GM23338 (cell line): ENCODE results near the gene PLEKHG4. TPM values are rescaled to one million over a fixed set of nuclear protein-coding genes. Genes with fewer than 3 reads are reported as not detected.

Experiments
- ATAC-seq: fragments of 200-7000 bp; cut with Tn5 transposase; 3 replicates; pipeline ENCODE4 v1.9.1; 2020
- DNase-seq: peaks from one replicate; pipeline ENCODE4 v3.0.0-alpha.2; 2015; ENCODE audit warnings: low spot score
- H2AFZ ChIP-seq: fragments of 200-600 bp; sonication (generic); 2 replicates; pipeline ENCODE4 v1.8.0; 2016; ENCODE audit warnings: antibody characterized with exemption, mild to moderate bottlenecking, moderate library complexity
- H3F3A ChIP-seq: fragments of 200-600 bp; sonication (generic); replicated peaks from 2 replicates; pipeline ENCODE4 v1.8.0; 2017; ENCODE audit warnings: antibody characterized with exemption, mixed run types, low read depth
- H3K27ac ChIP-seq: fragments of 200-600 bp; sonication (generic); 2 replicates; pipeline ENCODE4 v1.6.1; 2016; ENCODE audit warnings: low read depth
- H3K27me3 ChIP-seq: fragments of 200-600 bp; sonication (generic); 2 replicates; pipeline ENCODE4 v1.8.0; 2016; ENCODE audit warnings: mild to moderate bottlenecking, mixed run types, moderate library complexity; ENCODE audit not compliant: insufficient read depth
- H3K36me3 ChIP-seq: fragments of 200-600 bp; sonication (generic); 2 replicates; pipeline ENCODE4 v1.8.0; 2016; ENCODE audit warnings: mild to moderate bottlenecking; ENCODE audit not compliant: insufficient read depth
- H3K4me1 ChIP-seq: fragments of 200-600 bp; sonication (generic); 2 replicates; pipeline ENCODE4 v1.8.0; 2016; ENCODE audit warnings: mild to moderate bottlenecking, moderate library complexity; ENCODE audit not compliant: insufficient read depth
- H3K4me2 ChIP-seq: fragments of 200-600 bp; sonication (generic); 2 replicates; pipeline ENCODE4 v1.7.1; 2017; ENCODE audit warnings: mixed run types
- H3K4me3 ChIP-seq: fragments of 200-600 bp; sonication (generic); 2 replicates; pipeline ENCODE4 v1.6.1; 2016; ENCODE audit warnings: mixed run types
- H3K79me2 ChIP-seq: fragments of 200-600 bp; sonication (generic); replicated peaks from 2 replicates; pipeline ENCODE4 v1.8.0; 2017; ENCODE audit warnings: mild to moderate bottlenecking; ENCODE audit not compliant: insufficient read depth
- H3K9me2 ChIP-seq: fragments of 200-600 bp; sonication (generic); 2 replicates; pipeline ENCODE4 v1.8.0; 2017; ENCODE audit not compliant: insufficient read depth
- H4K20me1 ChIP-seq: fragments of 200-600 bp; sonication (generic); replicated peaks from 2 replicates; pipeline ENCODE4 v1.8.0; 2017; ENCODE audit warnings: mild to moderate bottlenecking; ENCODE audit not compliant: insufficient read depth
- H3K27ac Mint-ChIP-seq: 2 replicates; pipeline ENCODE4 v1.8.0; 2020; ENCODE audit warnings: inconsistent platforms, mild to moderate bottlenecking, moderate library complexity, mixed read lengths
- H3K27me3 Mint-ChIP-seq: 3 replicates; pipeline ENCODE4 v1.8.0; 2022; ENCODE audit warnings: low read depth, mild to moderate bottlenecking, moderate library complexity, mixed read lengths, inconsistent platforms; ENCODE audit not compliant: insufficient read depth, poor library complexity
- H3K36me3 Mint-ChIP-seq: 3 replicates; pipeline ENCODE4 v1.8.0; 2021; ENCODE audit warnings: low read depth, mild to moderate bottlenecking, inconsistent platforms, moderate library complexity, mixed read lengths
- H3K4me1 Mint-ChIP-seq: 3 replicates; pipeline ENCODE4 v1.8.0; 2020; ENCODE audit warnings: mild to moderate bottlenecking, inconsistent platforms, mixed read lengths
- H3K4me3 Mint-ChIP-seq: 3 replicates; pipeline ENCODE4 v1.8.0; 2021; ENCODE audit warnings: moderate library complexity, mild to moderate bottlenecking, inconsistent platforms, mixed read lengths
- H3K9me3 Mint-ChIP-seq: 3 replicates; pipeline ENCODE4 v1.8.0; 2020; ENCODE audit warnings: moderate library complexity, mild to moderate bottlenecking, inconsistent platforms, mixed read lengths
- CREB1 ChIP-seq: fragments of 250-450 bp; sonication (Bioruptor Pico); IDR thresholded peaks from 2 replicates; pipeline ENCODE4 v1.5.0; 2020; ENCODE audit warnings: low read depth, mild to moderate bottlenecking, moderate library complexity
- CTCF ChIP-seq, 2 experiments: fragments of 200-600 bp in 1 of 2; sonication (generic) in 1 of 2; conservative IDR thresholded peaks; 2 replicates each; pipeline versions ENCODE4 v1.5.1 to v1.6.1; 2016 to 2017; ENCODE audit warnings: antibody characterized with exemption in 2 of 2, low read depth in 2 of 2, mild to moderate bottlenecking in 2 of 2, moderate library complexity in 1 of 2
- ETS1 ChIP-seq: IDR thresholded peaks from 2 replicates; pipeline ENCODE4 v1.6.1; 2016; ENCODE audit warnings: antibody characterized with exemption
- EZH2phosphoT487 ChIP-seq: fragments of 200-600 bp; sonication (generic); IDR thresholded peaks from one replicate; pipeline ENCODE4 v1.8.1; 2018; ENCODE audit warnings: antibody characterized with exemption; ENCODE audit not compliant: unreplicated experiment
- JUNB ChIP-seq: IDR thresholded peaks from one replicate; pipeline ENCODE4 v1.6.1; 2016; ENCODE audit warnings: antibody characterized with exemption; ENCODE audit not compliant: unreplicated experiment
- ZNF114 ChIP-seq: fragments of 250-450 bp; sonication (Bioruptor Pico); IDR thresholded peaks from 2 replicates; pipeline ENCODE4 v1.5.0; 2020; ENCODE audit warnings: mild to moderate bottlenecking, moderate library complexity
- polyA plus RNA-seq: library from polyadenylated mRNA; unstranded; fragments of >200 nt; fragmentation: Nextera tagmentation; extraction: Ambion mirVana; gene quantifications from 2 replicates; pipeline ENCODE4 v1.2.1, GENCODE V29; 2016
- total RNA-seq: library from RNA; depleted of rRNA; stranded (reverse); fragments of >200 nt; shearing (Covaris generic); gene quantifications from 2 replicates; pipeline ENCODE4 v1.2.3, GENCODE V29; 2014
- TF ChIP-seq, protein P1 (sequence below): IDR thresholded peaks from one replicate; pipeline ENCODE4 v1.6.1; 2018; ENCODE audit warnings: antibody characterized with exemption; ENCODE audit not compliant: unreplicated experiment
- TF ChIP-seq, protein P2 (sequence below): fragments of 250-450 bp; sonication (Bioruptor Pico); IDR thresholded peaks from 2 replicates; pipeline ENCODE4 v1.5.0; 2020; ENCODE audit warnings: mild to moderate bottlenecking, moderate library complexity

PLEKHG4 gene
- total and polyA plus RNA-seq, 2 experiments from 2014 or later, result 3.2 to 10.3 TPM

DNA sequence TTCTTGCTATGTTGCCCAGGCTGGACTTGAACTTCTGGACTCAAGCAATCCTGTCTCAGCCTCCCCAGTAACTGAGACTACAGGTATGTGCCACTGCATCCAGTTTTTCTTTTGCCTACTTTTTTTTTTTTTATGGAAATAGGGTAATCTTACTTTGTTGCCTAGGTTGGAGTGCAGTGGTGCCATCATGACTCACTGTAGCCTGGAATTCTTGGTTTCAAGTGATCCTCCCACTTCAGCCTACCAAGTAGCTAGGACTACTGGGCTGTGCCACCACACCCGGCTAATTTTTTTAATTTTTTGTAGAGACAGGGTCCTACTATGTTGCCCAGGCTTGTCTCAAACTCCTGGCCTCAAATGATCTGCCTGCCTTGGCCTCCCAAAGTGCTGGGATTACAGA lies 57.3 kb downstream of the PLEKHG4 start:
- H3K36me3 ChIP-seq, result no peaks in the 10 kb centered on the region
- no peaks in the 10 kb centered on the region for H3K4me1 ChIP-seq
- no peaks in the 10 kb centered on the region for H3K4me1 Mint-ChIP-seq
- no peak overlapping the region for H3K4me3 ChIP-seq
- H3K27me3 Mint-ChIP-seq, result peaks cover 7% of the 10 kb centered on the region
- no peaks in the 10 kb centered on the region for H3K9me2 ChIP-seq
- no peak for ATAC-seq
- H3K79me2 ChIP-seq, result no peaks in the 10 kb centered on the region
- no peak overlapping the region for H3K27ac Mint-ChIP-seq
- no peaks in the 10 kb centered on the region for H3F3A ChIP-seq
- no peaks in the 10 kb centered on the region for H3K27me3 ChIP-seq
- peaks cover 4% of the 10 kb centered on the region; the same call in 2 of the 3 replicates for H3K36me3 Mint-ChIP-seq
- peaks cover 17% of the 10 kb centered on the region for H3K9me3 Mint-ChIP-seq
- DNase-seq, result no peak
- H3K4me2 ChIP-seq, result no peak overlapping the region
- no peaks in the 10 kb centered on the region for H4K20me1 ChIP-seq
- H3K27ac ChIP-seq, result no peak overlapping the region
- H3K4me3 Mint-ChIP-seq, result no peak overlapping the region
- H2AFZ ChIP-seq, result no peak overlapping the region
- TF ChIP-seq, protein P1, sequence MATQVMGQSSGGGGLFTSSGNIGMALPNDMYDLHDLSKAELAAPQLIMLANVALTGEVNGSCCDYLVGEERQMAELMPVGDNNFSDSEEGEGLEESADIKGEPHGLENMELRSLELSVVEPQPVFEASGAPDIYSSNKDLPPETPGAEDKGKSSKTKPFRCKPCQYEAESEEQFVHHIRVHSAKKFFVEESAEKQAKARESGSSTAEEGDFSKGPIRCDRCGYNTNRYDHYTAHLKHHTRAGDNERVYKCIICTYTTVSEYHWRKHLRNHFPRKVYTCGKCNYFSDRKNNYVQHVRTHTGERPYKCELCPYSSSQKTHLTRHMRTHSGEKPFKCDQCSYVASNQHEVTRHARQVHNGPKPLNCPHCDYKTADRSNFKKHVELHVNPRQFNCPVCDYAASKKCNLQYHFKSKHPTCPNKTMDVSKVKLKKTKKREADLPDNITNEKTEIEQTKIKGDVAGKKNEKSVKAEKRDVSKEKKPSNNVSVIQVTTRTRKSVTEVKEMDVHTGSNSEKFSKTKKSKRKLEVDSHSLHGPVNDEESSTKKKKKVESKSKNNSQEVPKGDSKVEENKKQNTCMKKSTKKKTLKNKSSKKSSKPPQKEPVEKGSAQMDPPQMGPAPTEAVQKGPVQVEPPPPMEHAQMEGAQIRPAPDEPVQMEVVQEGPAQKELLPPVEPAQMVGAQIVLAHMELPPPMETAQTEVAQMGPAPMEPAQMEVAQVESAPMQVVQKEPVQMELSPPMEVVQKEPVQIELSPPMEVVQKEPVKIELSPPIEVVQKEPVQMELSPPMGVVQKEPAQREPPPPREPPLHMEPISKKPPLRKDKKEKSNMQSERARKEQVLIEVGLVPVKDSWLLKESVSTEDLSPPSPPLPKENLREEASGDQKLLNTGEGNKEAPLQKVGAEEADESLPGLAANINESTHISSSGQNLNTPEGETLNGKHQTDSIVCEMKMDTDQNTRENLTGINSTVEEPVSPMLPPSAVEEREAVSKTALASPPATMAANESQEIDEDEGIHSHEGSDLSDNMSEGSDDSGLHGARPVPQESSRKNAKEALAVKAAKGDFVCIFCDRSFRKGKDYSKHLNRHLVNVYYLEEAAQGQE, result no peak
- TF ChIP-seq ETS1, result no peak
- TF ChIP-seq ZNF114 (CRISPR knock-in tag), result no peak
- TF ChIP-seq JUNB, result no peak
- TF ChIP-seq CTCF (conservative IDR thresholded peaks at IDR 0.05; ENCODE audit: low read depth in 2 of 2), result no peak
- TF ChIP-seq, protein P2, sequence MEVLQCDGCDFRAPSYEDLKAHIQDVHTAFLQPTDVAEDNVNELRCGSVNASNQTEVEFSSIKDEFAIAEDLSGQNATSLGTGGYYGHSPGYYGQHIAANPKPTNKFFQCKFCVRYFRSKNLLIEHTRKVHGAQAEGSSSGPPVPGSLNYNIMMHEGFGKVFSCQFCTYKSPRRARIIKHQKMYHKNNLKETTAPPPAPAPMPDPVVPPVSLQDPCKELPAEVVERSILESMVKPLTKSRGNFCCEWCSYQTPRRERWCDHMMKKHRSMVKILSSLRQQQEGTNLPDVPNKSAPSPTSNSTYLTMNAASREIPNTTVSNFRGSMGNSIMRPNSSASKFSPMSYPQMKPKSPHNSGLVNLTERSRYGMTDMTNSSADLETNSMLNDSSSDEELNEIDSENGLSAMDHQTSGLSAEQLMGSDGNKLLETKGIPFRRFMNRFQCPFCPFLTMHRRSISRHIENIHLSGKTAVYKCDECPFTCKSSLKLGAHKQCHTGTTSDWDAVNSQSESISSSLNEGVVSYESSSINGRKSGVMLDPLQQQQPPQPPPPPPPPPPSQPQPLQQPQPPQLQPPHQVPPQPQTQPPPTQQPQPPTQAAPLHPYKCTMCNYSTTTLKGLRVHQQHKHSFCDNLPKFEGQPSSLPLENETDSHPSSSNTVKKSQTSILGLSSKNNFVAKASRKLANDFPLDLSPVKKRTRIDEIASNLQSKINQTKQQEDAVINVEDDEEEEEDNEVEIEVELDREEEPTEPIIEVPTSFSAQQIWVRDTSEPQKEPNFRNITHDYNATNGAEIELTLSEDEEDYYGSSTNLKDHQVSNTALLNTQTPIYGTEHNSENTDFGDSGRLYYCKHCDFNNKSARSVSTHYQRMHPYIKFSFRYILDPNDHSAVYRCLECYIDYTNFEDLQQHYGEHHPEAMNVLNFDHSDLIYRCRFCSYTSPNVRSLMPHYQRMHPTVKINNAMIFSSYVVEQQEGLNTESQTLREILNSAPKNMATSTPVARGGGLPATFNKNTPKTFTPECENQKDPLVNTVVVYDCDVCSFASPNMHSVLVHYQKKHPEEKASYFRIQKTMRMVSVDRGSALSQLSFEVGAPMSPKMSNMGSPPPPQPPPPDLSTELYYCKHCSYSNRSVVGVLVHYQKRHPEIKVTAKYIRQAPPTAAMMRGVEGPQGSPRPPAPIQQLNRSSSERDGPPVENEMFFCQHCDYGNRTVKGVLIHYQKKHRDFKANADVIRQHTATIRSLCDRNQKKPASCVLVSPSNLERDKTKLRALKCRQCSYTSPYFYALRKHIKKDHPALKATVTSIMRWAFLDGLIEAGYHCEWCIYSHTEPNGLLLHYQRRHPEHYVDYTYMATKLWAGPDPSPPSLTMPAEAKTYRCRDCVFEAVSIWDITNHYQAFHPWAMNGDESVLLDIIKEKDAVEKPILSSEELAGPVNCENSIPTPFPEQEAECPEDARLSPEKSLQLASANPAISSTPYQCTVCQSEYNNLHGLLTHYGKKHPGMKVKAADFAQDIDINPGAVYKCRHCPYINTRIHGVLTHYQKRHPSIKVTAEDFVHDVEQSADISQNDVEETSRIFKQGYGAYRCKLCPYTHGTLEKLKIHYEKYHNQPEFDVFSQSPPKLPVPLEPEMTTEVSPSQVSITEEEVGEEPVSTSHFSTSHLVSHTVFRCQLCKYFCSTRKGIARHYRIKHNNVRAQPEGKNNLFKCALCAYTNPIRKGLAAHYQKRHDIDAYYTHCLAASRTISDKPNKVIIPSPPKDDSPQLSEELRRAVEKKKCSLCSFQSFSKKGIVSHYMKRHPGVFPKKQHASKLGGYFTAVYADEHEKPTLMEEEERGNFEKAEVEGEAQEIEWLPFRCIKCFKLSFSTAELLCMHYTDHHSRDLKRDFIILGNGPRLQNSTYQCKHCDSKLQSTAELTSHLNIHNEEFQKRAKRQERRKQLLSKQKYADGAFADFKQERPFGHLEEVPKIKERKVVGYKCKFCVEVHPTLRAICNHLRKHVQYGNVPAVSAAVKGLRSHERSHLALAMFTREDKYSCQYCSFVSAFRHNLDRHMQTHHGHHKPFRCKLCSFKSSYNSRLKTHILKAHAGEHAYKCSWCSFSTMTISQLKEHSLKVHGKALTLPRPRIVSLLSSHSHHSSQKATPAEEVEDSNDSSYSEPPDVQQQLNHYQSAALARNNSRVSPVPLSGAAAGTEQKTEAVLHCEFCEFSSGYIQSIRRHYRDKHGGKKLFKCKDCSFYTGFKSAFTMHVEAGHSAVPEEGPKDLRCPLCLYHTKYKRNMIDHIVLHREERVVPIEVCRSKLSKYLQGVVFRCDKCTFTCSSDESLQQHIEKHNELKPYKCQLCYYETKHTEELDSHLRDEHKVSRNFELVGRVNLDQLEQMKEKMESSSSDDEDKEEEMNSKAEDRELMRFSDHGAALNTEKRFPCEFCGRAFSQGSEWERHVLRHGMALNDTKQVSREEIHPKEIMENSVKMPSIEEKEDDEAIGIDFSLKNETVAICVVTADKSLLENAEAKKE (CRISPR knock-in tag), result no peak
- no peak for TF ChIP-seq CREB1
- TF ChIP-seq EZH2phosphoT487, result no peak
